ENCODE results near the gene TTLL6. TPM values are rescaled to one million over a fixed set of nuclear protein-coding genes. Genes with fewer than 3 reads are reported as not detected.

TTLL6 gene
- total and polyA plus RNA-seq, 4 donors, result 0.02 to 0.08 TPM; not detected in 2

GRCh38 chr17:48747445-48748363, 69.3 kb downstream of the TTLL6 start:
- WGBS, result 12% methylated on average over 53 of the region's 53 CpGs
- no peak overlapping the region for H3K4me3 ChIP-seq (ENCODE audit: low read depth in 1 of 3, low read length in 3 of 3)
- peaks cover 9 to 57% (median 33%) of the 10 kb centered on the region in 4 donors for H3K27me3 ChIP-seq (ENCODE audit: control insufficient read depth in 4 of 4, insufficient read depth in 4 of 4, low read length in 3 of 4)
- no peak overlapping the region for H3K9ac ChIP-seq (ENCODE audit: low read depth in 1 of 2, low read length in 2 of 2)
- no peak overlapping the region for H3K27ac ChIP-seq (ENCODE audit: low read depth in 1 of 2, low read length in 2 of 2)
- no peaks in the 10 kb centered on the region for H3K36me3 ChIP-seq (ENCODE audit: control insufficient read depth in 4 of 4, insufficient read depth in 3 of 4, low read depth in 1 of 4, low read length in 3 of 4)
- DNase-seq (ENCODE audit: low spot score), result no peak
- TF ChIP-seq SP1 (IDR thresholded peaks at IDR 0.05) (no peak), HNF4G (IDR thresholded peaks at IDR 0.05) (no peak), RXRA (IDR thresholded peaks at IDR 0.05) (no peak), NR2F2 (IDR thresholded peaks at IDR 0.05) (no peak)
- H3K4me1 ChIP-seq (ENCODE audit: control insufficient read depth in 4 of 4, insufficient read depth in 4 of 4, low read length in 3 of 4), result peaks cover 0 to 5% (median 1%) of the 10 kb centered on the region in 4 donors
- peaks cover 0 to 1% (median 0%) of the 10 kb centered on the region in 4 donors for H3K9me3 ChIP-seq (ENCODE audit: control insufficient read depth in 4 of 4, low read length in 3 of 4)

DNA sequence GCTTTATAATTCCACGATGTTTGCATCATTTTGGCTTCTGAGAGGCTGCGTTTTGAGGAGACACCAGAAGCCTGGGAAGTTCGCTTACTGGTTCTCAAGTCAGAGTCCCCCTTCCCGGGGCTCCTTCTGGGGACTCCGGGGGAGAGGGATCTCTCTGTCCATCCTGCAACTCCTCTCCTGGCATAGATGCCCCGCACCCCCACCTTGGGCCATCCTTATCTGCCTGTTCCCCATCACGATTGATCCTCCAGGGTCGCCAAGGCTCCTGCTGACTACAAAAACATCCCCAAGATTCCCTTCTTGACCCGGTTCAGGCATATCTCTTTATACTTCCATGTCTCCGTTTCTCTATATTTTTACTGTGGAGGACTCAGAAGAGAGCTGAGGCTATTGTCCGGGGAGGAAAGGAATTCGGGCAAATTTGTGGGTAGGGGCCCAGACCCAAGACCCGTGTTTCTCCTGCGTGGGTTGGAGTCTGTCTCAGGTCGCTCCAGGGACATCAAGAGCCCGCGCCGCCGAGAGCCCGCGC, 70.0 kb downstream of the TTLL6 start:
- H3K36me3 ChIP-seq (ENCODE audit: control insufficient read depth in 4 of 4, insufficient read depth in 3 of 4, low read depth in 1 of 4, low read length in 3 of 4), result no peaks in the 10 kb centered on the region
- H3K9me3 ChIP-seq (ENCODE audit: control insufficient read depth in 4 of 4, low read length in 3 of 4), result peaks cover 0 to 3% (median 0%) of the 10 kb centered on the region in 4 donors
- 9% methylated on average over 21 of the region's 21 CpGs for WGBS
- no peak overlapping the region for H3K4me3 ChIP-seq (ENCODE audit: low read depth in 1 of 3, low read length in 3 of 3)
- peaks cover 0 to 5% (median 1%) of the 10 kb centered on the region in 4 donors for H3K4me1 ChIP-seq (ENCODE audit: control insufficient read depth in 4 of 4, insufficient read depth in 4 of 4, low read length in 3 of 4)
- no peak for DNase-seq (ENCODE audit: low spot score)
- no peak overlapping the region for H3K9ac ChIP-seq (ENCODE audit: low read depth in 1 of 2, low read length in 2 of 2)
- H3K27ac ChIP-seq (ENCODE audit: low read depth in 1 of 2, low read length in 2 of 2), result no peak overlapping the region
- TF ChIP-seq HNF4A (conservative IDR thresholded peaks at IDR 0.05), result no peak
- TF ChIP-seq TAF1 (conservative IDR thresholded peaks at IDR 0.05), result no peak
- TF ChIP-seq JUND (IDR thresholded peaks at IDR 0.05), result no peak
- H3K27me3 ChIP-seq (ENCODE audit: control insufficient read depth in 4 of 4, insufficient read depth in 4 of 4, low read length in 3 of 4), result peaks cover 8 to 57% (median 31%) of the 10 kb centered on the region in 4 donors

DNA sequence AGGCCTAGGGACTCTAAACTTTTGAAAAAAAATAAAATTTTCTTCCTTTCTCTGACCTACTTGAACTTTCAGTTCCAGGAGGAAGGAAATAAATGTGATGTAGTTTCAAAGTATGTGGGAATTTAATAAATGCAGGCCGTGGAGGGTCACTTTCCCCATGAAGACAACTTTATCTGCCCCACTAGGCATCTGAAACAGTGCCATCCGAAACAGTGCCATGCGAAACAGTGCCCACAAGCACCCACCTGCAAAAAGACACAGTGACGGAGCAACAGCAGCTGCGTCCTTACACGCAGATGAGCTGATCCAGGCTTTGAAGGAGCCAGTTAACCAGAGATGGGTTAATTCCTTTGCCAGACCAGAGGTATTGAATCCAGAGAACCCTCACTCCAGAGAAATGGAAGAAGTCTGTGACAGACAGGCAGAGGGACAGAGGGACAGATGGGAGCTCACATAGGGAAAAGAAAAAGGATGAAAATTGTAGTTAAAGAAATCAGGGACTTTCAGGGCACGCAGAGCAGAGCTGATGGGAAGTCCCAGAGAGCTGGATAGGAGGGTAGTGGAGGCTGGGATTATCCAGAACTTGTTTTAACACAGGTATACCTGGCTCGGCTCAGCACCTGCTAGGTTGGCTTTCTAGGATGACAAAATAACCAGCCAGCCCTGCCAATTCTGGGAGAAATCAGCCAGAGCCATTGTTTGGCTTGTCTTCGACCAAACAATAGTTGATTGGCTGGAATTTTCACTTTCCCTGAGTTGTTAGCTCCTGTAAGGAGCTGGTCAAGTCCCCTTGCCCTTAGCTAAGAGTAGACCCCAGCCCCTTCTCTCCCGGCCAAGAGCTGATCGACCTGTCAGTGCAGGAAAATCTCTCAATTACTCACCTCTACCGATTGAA, 71.4 kb downstream of the TTLL6 start:
- no peak overlapping the region for H3K9ac ChIP-seq (ENCODE audit: low read depth in 1 of 2, low read length in 2 of 2)
- no peak for DNase-seq (ENCODE audit: low spot score)
- 18% methylated on average over 12 of the region's 12 CpGs for WGBS
- TF ChIP-seq YY1 (IDR thresholded peaks at IDR 0.05) (no peak), GABPA (IDR thresholded peaks at IDR 0.05 in 1 of 2, conservative IDR thresholded peaks at IDR 0.05 in 1 of 2) (no peak), NR2F2 (IDR thresholded peaks at IDR 0.05) (no peak), CTCF (IDR thresholded peaks at IDR 0.05; ENCODE audit: low read depth, low read length, missing input control) (no peak), RAD21 (IDR thresholded peaks at IDR 0.05) (no peak), ZBTB33 (IDR thresholded peaks at IDR 0.05) (no peak), EGR1 (IDR thresholded peaks at IDR 0.05; ENCODE audit: low read depth in 2 of 2) (no peak), HNF4A (conservative IDR thresholded peaks at IDR 0.05) (no peak), HNF4G (IDR thresholded peaks at IDR 0.05) (no peak), FOXA2 (IDR thresholded peaks at IDR 0.05) (no peak), RXRA (IDR thresholded peaks at IDR 0.05) (no peak), MAX (IDR thresholded peaks at IDR 0.05) (no peak), JUND (IDR thresholded peaks at IDR 0.05) (no peak)
- TF ChIP-seq, protein P1, sequence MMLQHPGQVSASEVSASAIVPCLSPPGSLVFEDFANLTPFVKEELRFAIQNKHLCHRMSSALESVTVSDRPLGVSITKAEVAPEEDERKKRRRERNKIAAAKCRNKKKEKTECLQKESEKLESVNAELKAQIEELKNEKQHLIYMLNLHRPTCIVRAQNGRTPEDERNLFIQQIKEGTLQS (IDR thresholded peaks at IDR 0.05), result no peak

More for the DNA sequence above, 71.4 kb downstream of the TTLL6 start:
- no peaks in the 10 kb centered on the region for H3K36me3 ChIP-seq (ENCODE audit: control insufficient read depth in 4 of 4, insufficient read depth in 3 of 4, low read depth in 1 of 4, low read length in 3 of 4)
- no peak overlapping the region for H3K4me3 ChIP-seq (ENCODE audit: low read depth in 1 of 3, low read length in 3 of 3)
- peaks cover 8 to 47% (median 28%) of the 10 kb centered on the region in 4 donors for H3K27me3 ChIP-seq (ENCODE audit: control insufficient read depth in 4 of 4, insufficient read depth in 4 of 4, low read length in 3 of 4)
- peaks cover 0 to 3% (median 0%) of the 10 kb centered on the region in 4 donors for H3K9me3 ChIP-seq (ENCODE audit: control insufficient read depth in 4 of 4, low read length in 3 of 4)
- no peak overlapping the region for H3K27ac ChIP-seq (ENCODE audit: low read depth in 1 of 2, low read length in 2 of 2)
- peaks cover 0 to 5% (median 1%) of the 10 kb centered on the region in 4 donors for H3K4me1 ChIP-seq (ENCODE audit: control insufficient read depth in 4 of 4, insufficient read depth in 4 of 4, low read length in 3 of 4)
